Smooth muscle cell (in vitro differentiated cells): ENCODE results near the gene IRS2. TPM values are rescaled to one million over a fixed set of nuclear protein-coding genes. Genes with fewer than 3 reads are reported as not detected.

Experiments used
- DNase-seq: peaks from one replicate; lab custom pipeline; 2025; ENCODE audit not compliant: unreplicated experiment; lab: John Stamatoyannopoulos, UW
- H2AFZ ChIP-seq: fragments of 200-600 bp; sonication (generic); 2 replicates; pipeline ENCODE4 v1.6.0; 2016; ENCODE audit warnings: antibody characterized with exemption, low read depth, mild to moderate bottlenecking
- H3F3A ChIP-seq: fragments of 200-600 bp; sonication (generic); 2 replicates; pipeline ENCODE4 v1.6.0; 2017; ENCODE audit warnings: antibody characterized with exemption, low read depth
- H3K27ac ChIP-seq: fragments of 200-600 bp; sonication (generic); 2 replicates; pipeline ENCODE4 v1.5.1; 2016; ENCODE audit warnings: low read depth, mild to moderate bottlenecking
- H3K27me3 ChIP-seq: fragments of 200-600 bp; sonication (generic); 2 replicates; pipeline ENCODE4 v1.6.1; 2016; ENCODE audit warnings: low read depth, mild to moderate bottlenecking
- H3K36me3 ChIP-seq: fragments of 200-600 bp; sonication (generic); 2 replicates; pipeline ENCODE4 v1.5.1; 2016; ENCODE audit warnings: low read depth
- H3K4me1 ChIP-seq: fragments of 200-600 bp; sonication (generic); 2 replicates; pipeline ENCODE4 v1.5.1; 2016; ENCODE audit warnings: low read depth
- H3K4me2 ChIP-seq: fragments of 200-600 bp; sonication (generic); 2 replicates; pipeline ENCODE4 v1.6.0; 2016; ENCODE audit warnings: mild to moderate bottlenecking
- H3K4me3 ChIP-seq: fragments of 200-600 bp; sonication (generic); 2 replicates; pipeline ENCODE4 v1.5.1; 2016; ENCODE audit warnings: mild to moderate bottlenecking
- H3K79me2 ChIP-seq: fragments of 200-600 bp; sonication (generic); 2 replicates; pipeline ENCODE4 v1.6.0; 2016; ENCODE audit warnings: low read depth, mild to moderate bottlenecking
- H3K9ac ChIP-seq: fragments of 200-600 bp; sonication (generic); 2 replicates; pipeline ENCODE4 v1.6.0; 2016; ENCODE audit warnings: low read depth
- H3K9me3 ChIP-seq: fragments of 200-600 bp; sonication (generic); replicated peaks from 2 replicates; pipeline ENCODE4 v1.5.1; 2016; ENCODE audit warnings: low read depth
- H4K20me1 ChIP-seq: fragments of 200-600 bp; sonication (generic); 2 replicates; pipeline ENCODE4 v1.6.0; 2016; ENCODE audit warnings: low read depth
- WGBS: methylation state at CpG from one replicate; pipeline ENCODE4 v1.1.7; 2016; ENCODE audit warnings: low lambda C conversion rate; 5-methylcytosine and 5-hydroxymethylcytosine counted together
- polyA plus RNA-seq: library from polyadenylated mRNA; unstranded; fragments of >200 nt; fragmentation: Nextera tagmentation; extraction: Ambion mirVana; gene quantifications from 2 replicates; pipeline ENCODE4 v1.2.1, GENCODE V29; 2016
- total RNA-seq: library from RNA; depleted of rRNA; stranded (reverse); fragments of >200 nt; gene quantifications from 2 replicates; pipeline ENCODE4 v1.2.3, GENCODE V29; 2014
- TF ChIP-seq, protein P1 (sequence below): fragments of 200-600 bp; sonication (generic); IDR thresholded peaks from 2 replicates; pipeline ENCODE4 v1.5.1; 2017; ENCODE audit warnings: borderline replicate concordance, mild to moderate bottlenecking, antibody characterized with exemption; ENCODE audit not compliant: insufficient read depth, poor library complexity, severe bottlenecking

IRS2 gene
- total and polyA plus RNA-seq, 2 experiments from 2014 or later, result 0.90 to 1.7 TPM

DNA sequence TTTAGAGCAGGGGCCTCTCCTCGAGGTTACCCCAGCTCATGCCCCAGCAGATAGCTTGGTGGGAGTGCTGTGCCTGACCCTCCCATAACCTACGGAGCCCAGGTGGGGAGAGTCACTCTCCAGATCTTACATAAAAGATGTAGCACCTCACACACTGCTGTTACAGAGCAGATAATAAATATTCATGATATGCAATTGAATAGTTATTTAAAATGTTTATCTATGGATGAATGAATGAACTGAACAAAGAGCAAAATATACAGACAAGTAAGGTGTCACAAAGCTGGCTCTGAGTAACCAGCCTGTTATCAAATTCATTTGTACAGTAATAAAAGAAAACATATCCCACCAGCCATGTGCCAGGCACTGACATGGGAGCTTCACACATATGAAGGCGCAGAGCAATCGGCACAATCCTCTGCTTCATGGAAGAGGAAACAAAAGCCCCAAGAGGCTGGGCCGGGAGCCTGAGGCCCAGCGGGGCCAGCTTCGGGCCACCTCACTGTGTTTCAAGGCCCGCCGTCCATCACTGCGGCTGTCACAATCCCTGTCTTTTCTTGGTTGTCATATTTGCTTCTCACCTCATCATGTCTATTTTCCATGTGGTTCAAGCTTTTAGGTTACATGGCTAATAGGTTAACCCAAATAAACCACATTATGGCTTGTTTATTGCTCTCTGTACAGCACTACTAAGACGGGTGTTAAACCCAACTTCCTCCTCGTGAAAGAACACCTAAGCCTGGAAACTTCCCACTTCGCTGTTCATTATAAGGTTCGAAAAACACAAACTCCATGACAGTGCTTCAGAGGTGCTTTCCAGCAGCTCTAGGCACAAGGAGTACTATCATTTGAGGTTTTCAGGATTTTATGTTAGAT, 78.4 kb downstream of the IRS2 start:
- no peaks in the 10 kb centered on the region for H3K79me2 ChIP-seq
- TF ChIP-seq, protein P1, sequence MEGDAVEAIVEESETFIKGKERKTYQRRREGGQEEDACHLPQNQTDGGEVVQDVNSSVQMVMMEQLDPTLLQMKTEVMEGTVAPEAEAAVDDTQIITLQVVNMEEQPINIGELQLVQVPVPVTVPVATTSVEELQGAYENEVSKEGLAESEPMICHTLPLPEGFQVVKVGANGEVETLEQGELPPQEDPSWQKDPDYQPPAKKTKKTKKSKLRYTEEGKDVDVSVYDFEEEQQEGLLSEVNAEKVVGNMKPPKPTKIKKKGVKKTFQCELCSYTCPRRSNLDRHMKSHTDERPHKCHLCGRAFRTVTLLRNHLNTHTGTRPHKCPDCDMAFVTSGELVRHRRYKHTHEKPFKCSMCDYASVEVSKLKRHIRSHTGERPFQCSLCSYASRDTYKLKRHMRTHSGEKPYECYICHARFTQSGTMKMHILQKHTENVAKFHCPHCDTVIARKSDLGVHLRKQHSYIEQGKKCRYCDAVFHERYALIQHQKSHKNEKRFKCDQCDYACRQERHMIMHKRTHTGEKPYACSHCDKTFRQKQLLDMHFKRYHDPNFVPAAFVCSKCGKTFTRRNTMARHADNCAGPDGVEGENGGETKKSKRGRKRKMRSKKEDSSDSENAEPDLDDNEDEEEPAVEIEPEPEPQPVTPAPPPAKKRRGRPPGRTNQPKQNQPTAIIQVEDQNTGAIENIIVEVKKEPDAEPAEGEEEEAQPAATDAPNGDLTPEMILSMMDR, result no peak
- no peak for DNase-seq
- no peaks in the 10 kb centered on the region for H4K20me1 ChIP-seq
- no peaks in the 10 kb centered on the region for H3K36me3 ChIP-seq
- H3K27ac ChIP-seq, result no peak overlapping the region
- 84% methylated on average over 14 of the region's 14 CpGs for WGBS
- H2AFZ ChIP-seq, result no peak overlapping the region
- H3F3A ChIP-seq, result no peaks in the 10 kb centered on the region
- no peaks in the 10 kb centered on the region for H3K9me3 ChIP-seq
- H3K27me3 ChIP-seq, result no peaks in the 10 kb centered on the region
- peaks cover 5% of the 10 kb centered on the region for H3K4me1 ChIP-seq
- no peak overlapping the region for H3K4me2 ChIP-seq
- no peak overlapping the region for H3K4me3 ChIP-seq
- H3K9ac ChIP-seq, result no peak overlapping the region

DNA sequence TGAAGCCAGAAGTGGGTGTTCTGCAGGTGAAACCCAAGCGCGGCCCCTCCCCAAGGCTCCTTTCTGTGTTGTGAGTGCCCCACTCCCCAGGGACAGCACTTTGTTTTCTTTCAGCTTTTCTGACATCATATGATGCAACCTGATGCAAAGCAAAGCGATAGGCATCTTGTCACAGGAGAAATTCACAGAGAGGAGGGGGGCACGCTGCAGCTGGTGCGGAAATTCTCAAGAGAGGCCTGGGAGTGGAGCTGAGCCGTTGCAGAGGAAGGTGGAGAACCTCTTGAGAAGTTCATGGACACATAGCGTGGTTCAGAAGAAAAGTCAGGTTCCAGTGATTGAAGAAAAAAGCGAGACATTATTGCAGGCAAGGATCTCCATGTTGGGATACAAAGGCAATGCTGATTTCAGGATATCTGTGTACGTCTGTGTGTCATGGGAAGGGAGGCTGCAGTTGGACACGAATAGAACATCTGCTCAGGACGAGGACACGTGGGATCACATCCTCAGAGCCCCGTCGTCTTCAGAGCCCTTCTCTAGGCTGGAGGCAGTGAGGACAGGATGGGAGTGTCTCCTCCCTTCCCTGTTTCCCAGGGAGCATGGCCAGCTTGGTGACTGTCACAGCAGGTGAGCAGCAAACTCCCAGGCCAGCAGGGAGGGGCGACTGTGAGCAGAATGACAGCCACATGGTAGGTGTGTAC, 79.2 kb downstream of the IRS2 start:
- Histone ChIP-seq H3K4me3 (no peak overlapping the region), H3K4me1 (peaks cover 2% of the 10 kb centered on the region), H3F3A (no peaks in the 10 kb centered on the region), H3K4me2 (no peak overlapping the region), H3K36me3 (no peaks in the 10 kb centered on the region), H3K9ac (no peak overlapping the region), H3K27me3 (no peaks in the 10 kb centered on the region), H3K9me3 (no peaks in the 10 kb centered on the region), H3K27ac (no peak overlapping the region), H2AFZ (no peak overlapping the region), H3K79me2 (no peaks in the 10 kb centered on the region), H4K20me1 (no peaks in the 10 kb centered on the region)
- no peak for DNase-seq
- 78% methylated on average over 15 of the region's 15 CpGs for WGBS
- TF ChIP-seq, protein P1, result no peak

DNA sequence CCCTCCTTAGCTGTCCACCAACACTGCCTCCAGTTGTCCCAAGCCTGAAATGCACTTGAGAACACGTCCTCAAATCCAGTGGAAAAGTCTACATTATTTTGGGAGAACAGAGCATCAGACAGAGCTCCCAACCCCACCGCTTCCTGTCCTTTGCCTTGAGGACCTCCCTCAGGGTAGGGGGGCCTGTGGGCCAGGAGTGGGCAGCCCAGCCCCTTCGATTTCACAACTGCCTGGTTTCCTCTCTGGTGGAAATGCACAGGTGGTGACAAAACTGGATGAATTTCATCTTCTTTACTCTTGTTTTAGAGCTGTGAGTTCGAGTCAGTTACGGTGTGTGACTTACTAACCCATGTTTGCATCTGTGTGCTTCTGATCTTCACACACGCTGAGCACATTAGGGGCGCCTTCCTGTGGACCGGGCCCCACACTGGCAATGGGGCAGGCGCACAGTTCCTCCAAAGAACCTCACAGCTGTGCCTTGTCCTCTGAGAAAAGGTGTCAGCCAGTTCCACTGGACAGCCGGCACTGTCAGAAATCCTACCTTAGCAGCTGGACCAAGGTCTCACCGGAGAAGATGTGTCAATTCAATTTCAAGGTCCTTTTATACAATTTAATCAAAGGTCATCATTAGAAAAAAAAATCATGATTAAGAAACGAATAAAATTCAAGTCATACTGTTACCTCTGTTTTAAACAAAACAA, 80.2 kb downstream of the IRS2 start:
- WGBS, result 96% methylated on average over 12 of the region's 12 CpGs
- no peaks in the 10 kb centered on the region for H3K27me3 ChIP-seq

More for the DNA sequence above, 80.2 kb downstream of the IRS2 start:
- H3K4me3 ChIP-seq, result no peak overlapping the region
- H3K27ac ChIP-seq, result no peak overlapping the region
- H3K9me3 ChIP-seq, result no peaks in the 10 kb centered on the region
- no peaks in the 10 kb centered on the region for H3K79me2 ChIP-seq
- TF ChIP-seq, protein P1, result no peak
- H3K9ac ChIP-seq, result no peak overlapping the region
- no peaks in the 10 kb centered on the region for H4K20me1 ChIP-seq
- no peaks in the 10 kb centered on the region for H3F3A ChIP-seq
- H3K4me2 ChIP-seq, result no peak overlapping the region
- DNase-seq, result no peak
- no peaks in the 10 kb centered on the region for H3K4me1 ChIP-seq
- H3K36me3 ChIP-seq, result no peaks in the 10 kb centered on the region
- H2AFZ ChIP-seq, result no peak overlapping the region
